ENCODE measurements around the gene POLR1A.

POLR1A gene

DNA sequence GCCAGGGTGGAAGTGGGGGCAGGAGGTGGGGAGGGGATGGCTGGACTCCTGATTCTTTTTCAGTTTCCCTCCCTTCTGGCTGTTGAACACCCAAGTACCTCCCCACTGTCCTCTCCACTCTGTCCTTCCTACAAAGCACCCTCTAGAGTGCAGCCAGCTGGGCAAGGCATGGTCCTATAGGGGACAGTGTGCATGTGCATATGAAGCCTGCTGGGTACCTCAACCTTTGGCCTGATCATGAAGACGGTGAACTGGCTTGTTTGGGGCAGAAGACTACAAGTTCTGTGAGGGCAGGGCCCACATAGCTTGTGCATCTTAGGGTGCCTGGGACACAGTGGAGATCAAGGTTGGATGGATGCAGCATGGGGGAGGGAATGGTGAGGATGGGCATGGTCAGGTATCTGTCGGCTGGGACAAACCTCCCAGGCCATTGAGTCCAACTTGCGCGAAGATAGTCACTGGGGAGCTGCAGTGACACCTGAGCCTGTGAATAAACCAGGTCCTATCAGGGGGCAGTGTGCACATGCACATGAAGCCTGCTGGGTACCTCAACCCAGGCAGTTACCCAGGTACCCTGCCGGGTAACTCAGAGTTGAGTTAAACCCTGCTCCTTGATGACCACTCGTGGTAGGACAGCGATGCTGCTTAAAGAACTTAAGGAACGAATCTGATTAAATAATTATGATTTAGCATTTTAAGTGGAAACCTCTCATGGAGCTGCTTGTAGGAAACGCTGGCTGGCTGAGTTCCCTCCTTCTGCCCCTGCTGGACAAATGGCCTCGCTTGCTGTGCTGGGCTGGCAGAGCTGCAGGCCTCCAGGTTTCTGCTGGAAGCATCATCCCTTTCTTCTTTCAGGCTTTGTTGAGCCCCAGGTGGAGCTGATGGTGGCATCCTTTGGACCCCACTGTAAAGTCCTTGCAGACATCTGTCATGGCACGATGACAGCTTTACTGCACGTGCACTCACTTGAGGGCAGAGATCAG, 84.0 kb downstream of the POLR1A start:
- in situ Hi-C loops (cut with HindIII; ENCODE audit: low sequenced_read_pairs) = no loop called here
- TF ChIP-seq, protein P1, sequence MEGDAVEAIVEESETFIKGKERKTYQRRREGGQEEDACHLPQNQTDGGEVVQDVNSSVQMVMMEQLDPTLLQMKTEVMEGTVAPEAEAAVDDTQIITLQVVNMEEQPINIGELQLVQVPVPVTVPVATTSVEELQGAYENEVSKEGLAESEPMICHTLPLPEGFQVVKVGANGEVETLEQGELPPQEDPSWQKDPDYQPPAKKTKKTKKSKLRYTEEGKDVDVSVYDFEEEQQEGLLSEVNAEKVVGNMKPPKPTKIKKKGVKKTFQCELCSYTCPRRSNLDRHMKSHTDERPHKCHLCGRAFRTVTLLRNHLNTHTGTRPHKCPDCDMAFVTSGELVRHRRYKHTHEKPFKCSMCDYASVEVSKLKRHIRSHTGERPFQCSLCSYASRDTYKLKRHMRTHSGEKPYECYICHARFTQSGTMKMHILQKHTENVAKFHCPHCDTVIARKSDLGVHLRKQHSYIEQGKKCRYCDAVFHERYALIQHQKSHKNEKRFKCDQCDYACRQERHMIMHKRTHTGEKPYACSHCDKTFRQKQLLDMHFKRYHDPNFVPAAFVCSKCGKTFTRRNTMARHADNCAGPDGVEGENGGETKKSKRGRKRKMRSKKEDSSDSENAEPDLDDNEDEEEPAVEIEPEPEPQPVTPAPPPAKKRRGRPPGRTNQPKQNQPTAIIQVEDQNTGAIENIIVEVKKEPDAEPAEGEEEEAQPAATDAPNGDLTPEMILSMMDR (IDR thresholded peaks at IDR 0.05; ENCODE audit: low read depth, low read length, missing control alignments) = peak; percentile 20
- H3K4me3 ChIP-seq (ENCODE audit: low read depth, low read length) = no peak overlapping the region
- DNase-seq (ENCODE audit: low read depth) = no peak

DNA sequence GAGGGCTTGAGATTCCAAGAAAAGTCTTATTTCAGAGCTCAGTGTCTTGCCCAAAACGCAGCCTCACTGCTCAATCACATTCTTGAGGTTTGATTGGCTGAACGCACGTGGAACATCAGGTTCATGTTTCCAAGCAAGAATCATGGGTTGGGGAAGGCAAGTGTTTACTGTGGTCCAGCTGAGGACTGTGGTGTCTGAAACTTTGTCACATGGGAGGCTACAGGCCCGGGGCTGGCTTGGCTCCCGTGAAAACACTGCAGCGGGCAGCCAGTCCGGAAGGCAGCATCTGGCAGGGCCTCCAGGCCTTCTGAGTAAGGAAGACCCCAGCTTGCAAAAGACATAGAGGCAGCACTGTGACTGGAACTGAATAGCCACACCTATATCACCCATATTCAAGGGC, 84.7 kb downstream of the POLR1A start:
- no peak for DNase-seq (ENCODE audit: low read depth)
- TF ChIP-seq, protein P1 (IDR thresholded peaks at IDR 0.05; ENCODE audit: low read depth, low read length, missing control alignments) = no peak
- in situ Hi-C loops (cut with HindIII; ENCODE audit: low sequenced_read_pairs) = no loop called here
- H3K4me3 ChIP-seq (ENCODE audit: low read depth, low read length) = no peak overlapping the region

DNA sequence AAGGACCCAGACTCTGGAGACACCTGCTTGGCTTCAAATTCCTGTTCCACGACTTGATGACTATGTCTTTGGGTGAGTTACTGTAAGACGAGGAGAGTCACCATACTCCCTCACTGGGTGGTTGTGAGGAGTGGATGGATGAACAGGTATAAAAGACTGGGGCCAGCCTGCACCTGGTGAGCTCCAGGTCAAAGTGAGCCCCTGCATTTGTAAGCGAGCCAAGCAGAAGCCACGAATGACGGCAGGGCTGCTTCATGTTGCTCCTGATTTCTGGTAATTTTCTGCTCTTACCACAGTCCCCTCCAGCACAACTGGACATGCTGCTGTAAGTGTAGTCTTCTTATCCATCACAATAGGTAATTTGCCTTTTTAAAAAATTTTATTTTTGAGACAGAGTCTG, 86.6 kb downstream of the POLR1A start:
- no peak overlapping the region for H3K4me3 ChIP-seq (ENCODE audit: low read depth, low read length)
- no peak for DNase-seq (ENCODE audit: low read depth)
- in situ Hi-C loops (cut with HindIII; ENCODE audit: low sequenced_read_pairs) = no loop called here
- TF ChIP-seq, protein P1 (IDR thresholded peaks at IDR 0.05; ENCODE audit: low read depth, low read length, missing control alignments) = no peak

DNA sequence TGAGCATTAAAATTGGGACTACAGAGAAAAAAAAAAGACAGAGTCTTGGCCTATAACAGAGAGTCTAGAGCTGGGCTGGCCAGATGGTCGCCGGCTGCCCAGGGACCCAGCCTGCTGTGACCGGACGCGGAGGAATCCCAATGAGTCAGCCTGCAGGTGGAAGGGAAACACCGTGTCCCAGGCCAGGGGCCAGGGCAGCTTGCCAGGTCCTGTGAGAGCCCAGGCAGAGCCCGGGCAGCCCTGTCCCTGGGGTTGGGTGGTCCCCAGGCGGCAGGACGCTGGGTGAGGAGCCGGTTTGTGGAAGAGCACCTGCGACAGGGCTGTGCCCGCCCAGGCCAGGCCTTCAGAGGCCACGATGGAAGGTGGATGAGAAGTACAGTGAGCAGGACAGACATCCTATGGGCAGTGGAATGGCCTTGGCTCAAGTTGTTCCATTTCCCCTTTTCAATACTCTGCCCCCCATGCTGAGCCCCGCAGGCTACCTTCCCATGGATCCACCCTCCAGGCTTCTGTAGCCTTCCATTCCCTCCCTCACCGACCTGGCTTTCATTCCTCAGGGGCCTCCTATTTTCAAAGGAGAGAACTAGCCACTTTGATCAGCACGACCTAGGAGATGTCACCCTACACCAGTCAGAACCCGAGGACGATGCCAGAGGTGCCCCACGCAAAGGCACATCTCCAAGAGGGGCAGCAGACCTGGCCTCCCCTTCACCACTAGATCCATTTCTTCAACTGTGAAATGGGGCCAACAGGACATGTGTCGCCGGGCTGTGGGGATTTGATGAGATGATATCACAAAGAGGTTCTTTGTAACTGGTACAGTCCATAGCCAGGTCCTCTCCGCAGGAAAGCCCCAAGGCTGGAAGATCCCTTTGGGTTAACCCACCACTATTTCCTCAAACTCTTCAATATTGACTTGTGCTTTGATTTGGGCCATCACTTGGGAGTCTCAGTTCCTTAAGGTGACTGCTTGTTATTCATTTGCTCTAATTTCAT, 87.5 kb downstream of the POLR1A start:
- TF ChIP-seq, protein P1 (IDR thresholded peaks at IDR 0.05; ENCODE audit: low read depth, low read length, missing control alignments) = no peak
- in situ Hi-C loops (cut with HindIII; ENCODE audit: low sequenced_read_pairs) = no loop called here
- no peak overlapping the region for H3K4me3 ChIP-seq (ENCODE audit: low read depth, low read length)
- DNase-seq (ENCODE audit: low read depth) = no peak

DNA sequence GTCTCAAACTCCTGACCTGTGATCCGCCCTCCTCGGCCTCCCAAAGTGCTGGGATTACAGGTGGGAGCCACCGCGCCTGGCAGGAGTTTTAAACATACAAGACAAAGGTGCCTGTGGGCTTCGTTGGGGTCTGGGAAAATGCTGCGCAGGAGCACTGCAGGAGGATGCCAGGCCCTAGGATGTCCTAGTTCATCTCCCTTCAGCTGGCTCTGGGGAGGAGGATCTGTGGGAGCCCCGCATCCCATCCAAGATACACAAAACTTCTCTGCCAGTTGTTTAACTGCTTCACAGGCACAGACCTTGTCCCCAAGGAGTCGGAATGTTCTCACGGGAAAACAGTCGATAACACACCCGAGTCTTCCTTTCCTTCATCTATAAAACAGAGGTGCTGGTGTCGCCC, 89.1 kb downstream of the POLR1A start:
- DNase-seq (ENCODE audit: low read depth) = no peak
- TF ChIP-seq, protein P1 (IDR thresholded peaks at IDR 0.05; ENCODE audit: low read depth, low read length, missing control alignments) = no peak
- in situ Hi-C loops (cut with HindIII; ENCODE audit: low sequenced_read_pairs) = no loop called here
- no peak overlapping the region for H3K4me3 ChIP-seq (ENCODE audit: low read depth, low read length)

DNA sequence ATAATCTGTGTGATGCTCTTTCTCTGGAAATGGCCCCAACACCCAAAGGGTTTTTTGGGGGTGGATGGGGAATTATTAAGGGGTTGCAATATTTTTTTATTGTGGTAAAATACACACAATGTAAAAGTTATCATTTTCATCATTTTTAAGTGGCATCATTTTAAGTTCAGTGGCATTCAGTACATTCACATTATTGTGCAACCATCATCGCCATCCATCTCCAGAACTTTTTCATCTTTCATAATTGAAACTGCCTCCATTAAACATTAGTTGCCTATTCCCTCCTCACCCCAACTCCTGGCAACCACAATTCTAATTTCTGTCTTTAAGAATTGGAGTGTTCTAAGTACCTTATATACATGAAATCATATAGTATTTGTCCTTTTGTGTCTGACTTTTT, 90.0 kb downstream of the POLR1A start:
- no peak overlapping the region for H3K4me3 ChIP-seq (ENCODE audit: low read depth, low read length)
- TF ChIP-seq, protein P1 (IDR thresholded peaks at IDR 0.05; ENCODE audit: low read depth, low read length, missing control alignments) = no peak
- DNase-seq (ENCODE audit: low read depth) = no peak
- in situ Hi-C loops (cut with HindIII; ENCODE audit: low sequenced_read_pairs) = no loop called here
